Measurements from ENCODE around the gene XPOT. TPM values are rescaled to one million over a fixed set of nuclear protein-coding genes. Genes with fewer than 3 reads are reported as not detected.
A peak's percentile ranks its signal among the peaks of the same experiment; 100 is the strongest.

The XPOT gene
- total RNA-seq, 1 donor from 2014 or later = 24.5 TPM

DNA sequence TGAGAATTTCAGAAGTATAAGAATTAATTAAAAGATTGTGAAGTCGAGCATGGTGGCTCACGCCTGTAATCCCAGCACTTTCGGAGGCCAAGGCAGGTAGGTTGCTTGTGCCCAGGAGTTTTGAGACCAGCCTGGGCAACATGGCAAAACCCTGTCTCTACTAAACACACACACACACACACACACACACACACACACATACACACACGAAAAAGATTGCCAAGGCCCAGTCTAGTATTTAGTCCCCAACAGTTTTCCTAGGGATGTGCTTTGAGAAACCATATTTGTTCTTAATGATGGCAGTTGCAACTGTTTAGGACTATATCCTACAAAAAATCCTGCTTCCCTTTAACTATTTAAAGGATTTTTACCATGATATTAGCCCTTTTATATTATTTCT, 53.7 kb downstream of the XPOT start:
- peaks cover 12 to 18% of the 10 kb centered on the region in 2 donors for H3K36me3 ChIP-seq
- intact Hi-C loops (cut with DNase I) = loop anchor here (10.0 kb wide), 1 partner anchor 157 kb away; the partner anchor contains the start of gene RASSF3
- H3K9me3 ChIP-seq = no peaks in the 10 kb centered on the region
- TF ChIP-seq, protein P1, sequence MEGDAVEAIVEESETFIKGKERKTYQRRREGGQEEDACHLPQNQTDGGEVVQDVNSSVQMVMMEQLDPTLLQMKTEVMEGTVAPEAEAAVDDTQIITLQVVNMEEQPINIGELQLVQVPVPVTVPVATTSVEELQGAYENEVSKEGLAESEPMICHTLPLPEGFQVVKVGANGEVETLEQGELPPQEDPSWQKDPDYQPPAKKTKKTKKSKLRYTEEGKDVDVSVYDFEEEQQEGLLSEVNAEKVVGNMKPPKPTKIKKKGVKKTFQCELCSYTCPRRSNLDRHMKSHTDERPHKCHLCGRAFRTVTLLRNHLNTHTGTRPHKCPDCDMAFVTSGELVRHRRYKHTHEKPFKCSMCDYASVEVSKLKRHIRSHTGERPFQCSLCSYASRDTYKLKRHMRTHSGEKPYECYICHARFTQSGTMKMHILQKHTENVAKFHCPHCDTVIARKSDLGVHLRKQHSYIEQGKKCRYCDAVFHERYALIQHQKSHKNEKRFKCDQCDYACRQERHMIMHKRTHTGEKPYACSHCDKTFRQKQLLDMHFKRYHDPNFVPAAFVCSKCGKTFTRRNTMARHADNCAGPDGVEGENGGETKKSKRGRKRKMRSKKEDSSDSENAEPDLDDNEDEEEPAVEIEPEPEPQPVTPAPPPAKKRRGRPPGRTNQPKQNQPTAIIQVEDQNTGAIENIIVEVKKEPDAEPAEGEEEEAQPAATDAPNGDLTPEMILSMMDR (IDR thresholded peaks at IDR 0.05) = no peak
- DNase-seq (ENCODE audit: low spot score in 2 of 2) = no peak
- H3K4me3 ChIP-seq = no peak overlapping the region
- no peaks in the 10 kb centered on the region for H3K27me3 ChIP-seq
- no peak overlapping the region for H3K27ac ChIP-seq
- H3K4me1 ChIP-seq = peaks cover 0 to 15% of the 10 kb centered on the region in 2 donors

- peak overlapping the region in 1 of 2 donors; percentile 50 for H3K27ac ChIP-seq
- H3K4me3 ChIP-seq = peak overlapping the region; percentile 14 to 52
- no peak for DNase-seq (ENCODE audit: low spot score in 2 of 2)
- H3K36me3 ChIP-seq = peaks cover 19 to 25% of the 10 kb centered on the region in 2 donors
- H3K27me3 ChIP-seq = no peaks in the 10 kb centered on the region
- TF ChIP-seq, protein P1 (IDR thresholded peaks at IDR 0.05) = no peak
- intact Hi-C loops (cut with DNase I) = loop anchor here (10.0 kb wide), 1 partner anchor 155 kb away; the partner anchor contains the start of gene RASSF3
- peaks cover 0 to 10% of the 10 kb centered on the region in 2 donors for H3K4me1 ChIP-seq
- no peaks in the 10 kb centered on the region for H3K9me3 ChIP-seq
Observed at GRCh38 chr12:64459394-64459891, 55.3 kb downstream of the XPOT start.

- H3K4me3 ChIP-seq = no peak overlapping the region
- no peak for DNase-seq (ENCODE audit: low spot score in 2 of 2)
- peaks cover 34 to 48% of the 10 kb centered on the region in 2 donors for H3K36me3 ChIP-seq
- TF ChIP-seq, protein P1 (IDR thresholded peaks at IDR 0.05) = no peak
- H3K27ac ChIP-seq = no peak overlapping the region
- peaks cover 0 to 7% of the 10 kb centered on the region in 2 donors for H3K4me1 ChIP-seq
- H3K27me3 ChIP-seq = no peaks in the 10 kb centered on the region
- intact Hi-C loops (cut with DNase I) = no loop called here
- no peaks in the 10 kb centered on the region for H3K9me3 ChIP-seq
Observed at GRCh38 chr12:64461634-64462414, 57.6 kb downstream of the XPOT start.

DNA sequence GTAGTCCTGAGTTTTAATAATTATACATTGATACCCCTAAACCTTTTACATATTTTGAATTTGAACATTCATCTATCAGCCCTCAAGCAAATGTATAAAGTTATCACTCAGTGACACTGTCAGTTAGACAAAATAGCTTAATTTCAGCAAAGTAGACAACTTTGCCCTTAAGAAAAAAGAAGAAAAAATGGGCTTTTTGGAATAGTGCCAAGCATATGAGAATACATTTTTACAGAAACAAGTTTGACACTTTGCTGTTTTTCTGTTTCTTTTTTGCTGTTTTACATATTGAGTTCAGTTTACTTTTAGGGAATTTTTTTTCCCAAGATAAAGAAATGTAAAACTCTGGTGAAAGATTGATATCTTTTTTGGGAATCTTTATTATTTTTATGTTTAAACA, 62.0 kb downstream of the XPOT start:
- no peak for DNase-seq (ENCODE audit: low spot score in 2 of 2)
- Histone ChIP-seq H3K36me3 (peaks cover 46 to 68% of the 10 kb centered on the region in 2 donors), H3K27ac (no peak overlapping the region), H3K4me1 (no peaks in the 10 kb centered on the region), H3K4me3 (no peak overlapping the region), H3K27me3 (no peaks in the 10 kb centered on the region), H3K9me3 (no peaks in the 10 kb centered on the region)
- intact Hi-C loops (cut with DNase I) = no loop called here
- TF ChIP-seq, protein P1 (IDR thresholded peaks at IDR 0.05) = no peak

DNA sequence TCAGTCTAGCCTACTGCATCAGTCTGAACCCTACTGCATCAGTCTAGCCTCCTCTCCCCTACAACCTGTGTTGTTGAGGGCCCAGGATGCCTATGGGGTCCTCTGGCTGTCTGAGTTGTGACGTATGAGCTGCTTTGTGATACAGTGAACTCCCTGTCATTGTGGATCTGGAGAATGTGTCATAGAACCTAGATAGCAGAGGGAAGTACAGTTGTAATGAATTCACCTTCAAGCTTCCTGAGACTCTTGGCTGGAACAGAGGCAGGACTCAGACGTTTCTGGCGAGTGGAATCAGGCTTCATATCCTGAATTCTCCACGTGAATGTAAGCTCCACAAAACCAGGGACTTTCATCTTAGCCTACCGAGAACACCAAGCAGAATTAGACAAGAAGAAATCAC, 64.8 kb downstream of the XPOT start:
- TF ChIP-seq, protein P1 (IDR thresholded peaks at IDR 0.05) = no peak
- intact Hi-C loops (cut with DNase I) = no loop called here
- no peaks in the 10 kb centered on the region for H3K4me1 ChIP-seq
- peaks cover 45 to 72% of the 10 kb centered on the region in 2 donors for H3K36me3 ChIP-seq
- no peak overlapping the region for H3K4me3 ChIP-seq
- H3K27ac ChIP-seq = no peak overlapping the region
- no peaks in the 10 kb centered on the region for H3K27me3 ChIP-seq
- H3K9me3 ChIP-seq = no peaks in the 10 kb centered on the region
- no peak for DNase-seq (ENCODE audit: low spot score in 2 of 2)

Data from ascending aorta (tissue), 2 donors.